ENCODE measurements around the gene EMP1.
A peak's percentile ranks its signal among the peaks of the same experiment; 100 is the strongest.
"Not testable (repeated sequence)": the region's sequence is repeated elsewhere in the genome, so short reads cannot be mapped to it uniquely, and the experiment has no call there.

Gene EMP1

GRCh38 chr12:13253966-13254760, 57.6 kb downstream of the EMP1 start:
- no peak for TF ChIP-seq CTCF (conservative IDR thresholded peaks at IDR 0.05; ENCODE audit: low read depth, low read length)
- H3K4me3 ChIP-seq (ENCODE audit: low read depth, low read length), result no peak overlapping the region
- no peak for DNase-seq (ENCODE audit: low read depth)

DNA sequence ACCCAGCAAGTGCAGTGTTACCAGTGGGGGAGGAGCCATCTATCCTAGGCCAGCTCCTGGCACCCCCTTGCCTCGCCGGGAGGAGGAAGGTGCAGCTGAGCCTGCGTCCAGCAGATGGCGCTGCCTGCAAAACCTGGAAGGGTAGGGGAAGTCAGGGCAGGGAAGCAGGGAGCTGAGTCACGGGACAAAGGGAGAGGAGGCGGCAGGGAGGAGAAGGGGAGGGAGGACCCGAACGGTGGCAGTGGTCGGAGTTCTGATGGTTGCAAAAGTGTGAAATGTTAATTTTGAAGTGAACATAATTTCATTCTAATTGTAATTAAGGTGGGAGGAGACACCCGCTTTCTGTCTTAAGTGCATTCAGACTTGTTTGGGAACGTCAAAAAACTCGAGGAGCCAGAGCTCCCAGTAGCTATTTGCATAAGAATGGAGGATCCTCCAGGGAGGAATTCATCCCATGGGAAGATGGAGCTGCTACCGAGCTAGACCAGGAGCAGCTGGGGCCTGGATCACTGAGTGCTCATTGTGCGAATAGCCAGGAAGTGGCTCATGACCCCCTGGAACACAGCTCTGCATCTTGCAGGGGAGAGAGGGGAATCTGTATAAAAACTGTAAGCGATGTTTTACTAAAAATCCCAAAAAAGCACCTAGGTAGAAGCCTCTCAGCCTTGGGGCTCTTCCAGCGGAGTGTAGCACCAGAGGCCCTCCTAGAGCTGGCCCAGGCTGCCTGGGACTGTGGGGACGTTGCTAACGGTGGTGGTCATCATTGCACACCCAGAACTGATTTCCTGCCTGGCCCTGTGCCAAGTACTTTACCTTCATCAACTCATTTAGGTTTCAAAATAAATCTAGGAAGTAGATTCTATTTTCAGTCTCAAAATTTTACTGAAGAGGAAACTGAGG, 59.5 kb downstream of the EMP1 start:
- DNase-seq (ENCODE audit: low read depth), result peak; percentile 96
- H3K4me3 ChIP-seq (ENCODE audit: low read depth, low read length), result peak overlapping the region; percentile 54
- TF ChIP-seq CTCF (conservative IDR thresholded peaks at IDR 0.05; ENCODE audit: low read depth, low read length), result peak; percentile 100

DNA sequence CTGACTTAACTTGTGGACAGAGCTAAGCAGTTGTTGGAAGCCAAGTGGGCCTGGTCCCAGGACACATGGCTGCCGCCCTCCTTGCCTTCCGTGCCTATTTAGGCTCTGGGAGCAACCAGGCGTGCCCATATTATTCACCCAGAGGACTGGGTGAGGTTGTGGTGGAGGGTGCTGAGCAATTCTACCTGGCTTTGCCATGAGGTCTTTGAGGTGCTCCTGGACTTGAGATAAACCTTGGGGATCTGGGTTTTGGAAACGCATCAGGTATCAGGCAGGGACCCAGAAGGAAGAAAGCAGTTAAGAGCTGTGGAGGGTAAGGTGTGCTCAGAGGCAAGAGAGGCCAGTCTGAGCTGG, 60.1 kb downstream of the EMP1 start:
- H3K4me3 ChIP-seq (ENCODE audit: low read depth, low read length), result no peak overlapping the region
- no peak for TF ChIP-seq CTCF (conservative IDR thresholded peaks at IDR 0.05; ENCODE audit: low read depth, low read length)
- DNase-seq (ENCODE audit: low read depth), result no peak

DNA sequence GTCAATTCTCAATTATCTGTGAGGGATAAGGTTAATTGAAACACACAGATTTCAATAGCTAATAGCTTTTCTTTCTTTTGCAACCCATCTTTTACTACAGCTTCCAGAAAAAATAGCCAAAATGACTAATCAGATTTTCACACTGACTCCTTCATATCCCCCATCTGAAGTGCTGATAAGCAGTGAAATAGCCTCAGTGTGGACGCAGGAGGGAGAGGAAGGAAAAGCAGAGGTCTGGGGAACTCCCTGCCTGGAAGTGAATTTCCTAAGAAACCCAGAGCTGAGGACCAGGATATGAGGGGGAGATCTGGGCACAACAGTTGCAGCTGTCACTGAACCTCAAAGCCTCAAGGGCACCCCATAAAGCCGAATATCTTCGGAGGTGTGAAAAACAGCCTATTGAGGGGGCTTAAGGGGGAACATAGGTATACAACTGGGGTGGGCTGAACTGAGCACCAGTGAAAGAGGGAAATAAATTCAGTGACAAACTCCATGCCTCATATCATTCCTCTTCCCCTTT, 60.9 kb downstream of the EMP1 start:
- no peak for TF ChIP-seq CTCF (conservative IDR thresholded peaks at IDR 0.05; ENCODE audit: low read depth, low read length)
- no peak for DNase-seq (ENCODE audit: low read depth)
- no peak overlapping the region for H3K4me3 ChIP-seq (ENCODE audit: low read depth, low read length)

- TF ChIP-seq CTCF (conservative IDR thresholded peaks at IDR 0.05; ENCODE audit: low read depth, low read length), result no peak
- DNase-seq (ENCODE audit: low read depth), result no peak
- H3K4me3 ChIP-seq (ENCODE audit: low read depth, low read length), result no peak overlapping the region
Measured at GRCh38 chr12:13258197-13258596, 61.7 kb downstream of the EMP1 start.

DNA sequence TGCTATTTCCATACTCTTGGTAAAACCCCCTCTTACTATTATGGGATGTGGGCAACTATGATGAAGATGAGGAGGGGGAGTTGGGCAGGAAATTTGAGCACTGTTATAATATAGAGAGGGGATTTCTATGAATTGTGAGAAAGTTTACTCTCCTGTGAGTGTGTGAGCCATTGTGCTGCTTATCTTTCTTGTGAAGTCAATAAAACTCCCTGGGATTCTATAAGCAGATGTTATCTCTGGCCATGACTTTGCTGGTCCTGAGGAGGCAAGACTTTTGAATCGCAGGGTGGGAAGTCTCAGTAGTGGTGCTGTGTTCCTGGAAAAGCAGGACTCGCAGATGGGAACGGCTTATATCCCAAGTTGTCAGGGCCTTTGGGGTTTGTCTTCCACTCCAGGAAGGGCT, 62.2 kb downstream of the EMP1 start:
- TF ChIP-seq CTCF (conservative IDR thresholded peaks at IDR 0.05; ENCODE audit: low read depth, low read length), result no peak
- DNase-seq (ENCODE audit: low read depth), result no peak
- no peak overlapping the region for H3K4me3 ChIP-seq (ENCODE audit: low read depth, low read length)

- not testable (repeated sequence) for DNase-seq (ENCODE audit: low read depth); H3K4me3 ChIP-seq (ENCODE audit: low read depth, low read length)
Measured at GRCh38 chr12:13259625-13260024, 63.1 kb downstream of the EMP1 start.

GRCh38 chr12:13267826-13268225, 71.3 kb downstream of the EMP1 start:
- not testable (repeated sequence) for DNase-seq (ENCODE audit: low read depth); H3K4me3 ChIP-seq (ENCODE audit: low read depth, low read length)
